TTC549 (cell line): Measurements from ENCODE around the gene PKP1.
A peak's percentile ranks its signal among the peaks of the same experiment; 100 is the strongest.

Experiments used
- FAIRE-seq: peaks from 2 replicates; lab custom pipeline; 2012; peaks lifted over from hg19 to GRCh38; lab: Jason Lieb, UNC

The PKP1 gene

GRCh38 chr1:201354151-201354900 is 71.0 kb downstream of the PKP1 start:
- no peak for FAIRE-seq

- FAIRE-seq: no peak
Observed at GRCh38 chr1:201354901-201355295, 71.6 kb downstream of the PKP1 start.

GRCh38 chr1:201355471-201355870 is 72.2 kb downstream of the PKP1 start:
- no peak for FAIRE-seq

- no peak for FAIRE-seq
Observed at GRCh38 chr1:201356236-201356635, 72.9 kb downstream of the PKP1 start.

GRCh38 chr1:201356701-201357100 is 73.4 kb downstream of the PKP1 start:
- no peak for FAIRE-seq

- FAIRE-seq: no peak
Observed at GRCh38 chr1:201357211-201357610, 73.9 kb downstream of the PKP1 start.

GRCh38 chr1:201357636-201358348 is 74.5 kb downstream of the PKP1 start:
- FAIRE-seq: no peak

- FAIRE-seq: no peak
Observed at GRCh38 chr1:201358596-201358995, 75.3 kb downstream of the PKP1 start.

- no peak for FAIRE-seq
Observed at GRCh38 chr1:201359031-201359872, 75.9 kb downstream of the PKP1 start.

DNA sequence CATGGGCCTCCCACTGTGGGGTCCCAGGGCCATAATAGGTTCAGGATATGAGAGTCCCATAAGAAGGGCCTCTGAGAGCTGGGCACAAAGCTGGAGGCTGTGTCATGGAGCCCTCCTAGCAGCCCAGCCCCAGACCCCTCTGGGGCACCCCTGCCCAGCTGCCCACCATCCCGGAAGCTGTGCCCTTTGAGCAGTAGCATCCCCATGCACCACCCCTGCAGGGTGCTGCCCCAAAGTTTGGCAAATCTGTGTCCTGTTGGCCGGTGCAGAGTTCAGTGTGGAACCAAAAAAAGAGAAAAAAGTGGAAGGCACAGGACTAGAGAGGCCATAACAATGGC is 76.5 kb downstream of the PKP1 start:
- FAIRE-seq: no peak

DNA sequence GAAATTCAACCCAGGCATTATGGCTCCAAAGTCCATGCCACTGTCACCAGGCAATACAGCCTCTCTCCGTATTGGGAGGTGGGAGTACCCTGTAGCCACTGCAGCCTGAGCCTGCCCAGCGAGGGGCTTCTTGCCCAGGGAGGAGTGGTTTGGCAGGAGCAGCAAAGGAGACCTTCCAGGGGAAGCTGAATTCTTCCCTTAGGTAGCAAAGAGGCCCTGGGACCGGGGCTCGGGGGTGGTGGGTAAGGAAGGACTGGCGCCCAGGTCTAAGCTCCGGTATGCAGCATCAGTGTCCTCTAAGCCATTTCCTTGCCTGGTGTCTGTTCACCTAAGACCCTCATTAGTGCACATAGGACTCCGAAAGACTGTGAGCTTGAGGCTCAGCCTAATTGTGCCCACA is 77.2 kb downstream of the PKP1 start:
- no peak for FAIRE-seq

DNA sequence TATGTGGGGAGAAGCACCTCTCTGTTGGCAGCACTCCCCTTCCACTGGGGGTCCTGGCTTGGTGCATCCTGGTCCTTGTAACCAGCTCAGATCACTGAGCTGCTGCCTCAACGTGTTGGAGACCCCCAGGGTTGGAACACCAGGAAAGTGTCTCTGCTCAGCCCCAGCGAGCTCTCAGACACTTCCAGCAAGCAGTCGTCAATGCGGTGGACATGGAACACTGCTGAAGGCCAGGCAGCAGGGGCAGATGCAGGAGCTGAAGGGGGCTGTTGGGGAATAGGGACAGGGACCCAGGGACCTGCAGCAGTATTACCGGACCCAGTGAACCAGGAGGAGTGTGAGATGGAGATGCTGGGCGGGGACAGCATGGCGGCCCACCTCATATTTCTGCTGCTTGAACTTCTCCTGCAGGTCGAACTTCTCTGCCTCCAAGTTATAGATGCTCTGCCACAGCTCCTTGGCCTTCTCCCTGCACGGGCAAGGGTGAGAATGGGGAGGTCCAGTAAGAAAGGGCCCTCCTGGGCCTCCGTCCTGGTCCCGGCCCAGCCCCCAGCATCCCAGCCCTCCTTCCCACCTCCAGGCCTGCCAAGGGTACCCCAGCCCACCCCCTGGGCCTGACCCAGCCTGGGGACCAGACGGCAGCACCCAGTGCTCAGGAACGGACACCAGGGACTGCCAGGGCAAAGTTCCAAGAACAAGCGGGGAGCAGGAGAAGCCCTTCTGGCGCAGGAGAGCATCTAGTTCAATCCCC is 77.8 kb downstream of the PKP1 start:
- no peak for FAIRE-seq

- peak; percentile 5 for FAIRE-seq
Observed at GRCh38 chr1:201361652-201362504, 78.6 kb downstream of the PKP1 start.

- FAIRE-seq: no peak
Observed at GRCh38 chr1:201362906-201363305, 79.6 kb downstream of the PKP1 start.

- no peak for FAIRE-seq
Observed at GRCh38 chr1:201363467-201363866, 80.2 kb downstream of the PKP1 start.

DNA sequence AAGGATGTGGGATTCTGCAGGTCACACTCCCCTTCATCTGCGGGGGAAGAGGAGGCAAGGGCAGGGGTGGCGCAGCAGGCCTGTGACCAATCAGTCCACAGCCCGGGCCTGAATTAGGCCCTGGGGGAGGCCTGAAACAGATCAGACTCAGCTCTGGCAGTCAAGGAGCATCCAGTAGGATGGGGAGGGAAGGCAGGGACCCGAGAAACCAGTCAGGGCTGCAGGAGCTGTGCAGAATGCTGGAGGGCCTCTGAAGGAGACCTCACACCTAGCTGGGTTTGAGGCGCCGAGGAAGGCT is 81.5 kb downstream of the PKP1 start:
- FAIRE-seq: no peak

DNA sequence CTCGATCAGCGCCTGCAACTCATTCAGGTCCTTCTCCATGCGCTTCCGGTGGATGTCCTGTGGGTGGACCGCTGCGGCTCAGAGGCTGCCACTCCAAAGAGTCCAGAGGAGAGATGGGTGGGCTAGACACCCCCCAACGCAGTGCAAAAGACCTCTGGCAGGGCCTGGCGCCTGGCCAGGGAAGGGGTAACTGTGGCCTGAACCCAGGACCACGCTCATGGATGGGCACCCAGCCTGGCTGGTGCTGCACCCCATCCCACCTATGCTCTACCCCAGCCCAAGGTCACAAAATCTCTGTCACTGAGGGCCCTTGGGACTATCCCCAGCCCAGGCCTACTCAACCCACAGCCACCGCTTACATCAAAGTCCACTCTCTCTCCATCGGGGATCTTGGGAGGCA is 81.9 kb downstream of the PKP1 start:
- no peak for FAIRE-seq

DNA sequence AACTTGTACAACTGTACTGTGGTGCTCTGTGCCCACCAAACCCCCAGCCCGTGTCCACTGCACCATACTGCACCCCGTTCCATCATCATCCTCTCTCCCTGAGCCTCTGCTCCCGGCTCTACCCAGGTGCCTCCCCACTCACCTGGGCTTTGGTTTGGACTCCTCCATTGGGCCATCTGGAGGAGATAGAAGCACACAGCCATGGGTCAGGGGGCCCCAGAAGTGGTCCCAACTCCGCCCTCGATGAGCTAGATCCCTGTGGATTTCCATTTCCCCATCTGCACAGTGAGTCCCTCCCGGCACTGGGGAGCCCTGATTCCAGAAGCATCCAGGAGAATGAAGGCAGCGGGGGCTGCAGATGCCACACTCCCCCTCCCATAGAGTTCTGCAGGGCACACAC is 83.4 kb downstream of the PKP1 start:
- no peak for FAIRE-seq

DNA sequence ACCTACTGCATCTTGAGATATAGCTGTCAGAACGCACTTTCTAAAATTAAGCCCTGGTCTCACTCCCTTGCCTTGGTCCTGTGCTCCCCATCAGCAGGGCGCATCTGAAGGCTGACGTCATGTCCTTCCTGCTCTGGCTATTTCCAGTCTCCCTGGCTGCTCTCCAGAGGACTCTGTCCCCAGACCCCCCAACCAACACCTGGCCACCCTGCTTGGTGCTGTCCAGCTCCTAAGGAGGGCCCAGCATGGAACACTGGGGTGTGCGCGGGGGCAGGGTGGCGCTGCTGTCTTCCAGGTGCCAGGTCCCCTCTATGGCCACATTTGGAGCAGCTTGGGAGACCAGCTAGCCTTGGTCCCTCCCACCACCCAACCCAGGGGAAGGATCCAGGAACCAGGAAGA is 85.9 kb downstream of the PKP1 start:
- FAIRE-seq: no peak

- no peak for FAIRE-seq
Observed at GRCh38 chr1:201370500-201370899, 87.2 kb downstream of the PKP1 start.

DNA sequence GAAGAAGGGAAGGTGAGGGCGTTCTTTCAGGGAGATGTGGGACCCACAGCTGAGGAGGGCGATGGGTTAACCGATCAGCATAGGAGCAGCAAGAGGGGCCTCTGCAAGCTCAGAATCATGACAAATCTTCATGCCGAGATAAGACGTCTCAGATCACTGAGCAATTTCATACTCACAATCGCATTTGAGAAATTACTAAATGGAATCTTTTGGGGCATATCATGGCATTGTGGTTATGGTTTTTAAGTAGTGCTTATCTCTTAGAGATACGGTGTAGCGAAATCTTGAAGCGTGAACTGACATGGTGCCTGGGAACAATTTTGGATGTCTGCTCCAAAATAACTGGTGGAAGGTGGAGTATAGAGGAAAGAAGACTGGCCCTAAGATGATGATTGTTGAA is 88.0 kb downstream of the PKP1 start:
- no peak for FAIRE-seq

DNA sequence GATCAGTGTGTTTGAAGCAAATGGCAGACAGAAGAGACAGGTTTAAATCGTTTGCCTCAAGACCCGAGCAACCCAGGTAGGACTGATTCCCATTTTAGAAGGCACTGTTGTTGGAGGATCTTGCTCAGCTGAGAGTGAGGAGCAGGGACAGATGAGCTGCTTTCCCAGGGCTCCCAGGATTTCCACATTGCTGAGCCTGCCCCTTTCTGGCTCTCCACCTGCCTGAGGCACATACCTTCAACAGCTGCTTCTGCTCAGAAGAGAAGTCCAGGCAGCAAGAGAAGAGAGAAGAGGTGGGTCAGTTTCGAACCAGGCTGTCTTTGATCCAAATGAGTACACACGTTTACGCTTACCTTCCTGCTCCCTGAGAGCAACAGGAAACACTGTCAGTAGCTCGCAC is 88.5 kb downstream of the PKP1 start:
- FAIRE-seq: no peak
